MCF 10A (cell line): ENCODE data around the gene CNR2. TPM values are rescaled to one million over a fixed set of nuclear protein-coding genes. Genes with fewer than 3 reads are reported as not detected.

Experiments used
- BruUV-seq: library from RNA; stranded (reverse); fragments of 400-500 nt; replicated peaks from 2 replicates; lab custom pipeline; 2021; lab: Mats Ljungman, UMichigan
- CTCF ChIA-PET: fragments of 300-600 bp; sonication (Branson Sonifier 250); formaldehyde crosslinking; extraction: SDS; loops from one replicate; lab custom pipeline; 2021; ENCODE audit warnings: antibody characterized with exemption, inconsistent platforms; lab: Yijun Ruan, JAX
- POLR2A ChIA-PET: fragments of 300-600, 350-650 bp; sonication (Branson Sonifier 250); formaldehyde crosslinking; extraction: SDS; loops from one replicate; lab custom pipeline; 2020; ENCODE audit warnings: antibody characterized with exemption, inconsistent platforms; lab: Yijun Ruan, JAX
- DNase-seq: peaks from one replicate; pipeline ENCODE4 v3.0.0-alpha.2; 2018; ENCODE audit not compliant: unreplicated experiment
- H3K27ac Mint-ChIP-seq: one replicate; pipeline ENCODE4 v1.8.0; 2022; ENCODE audit warnings: mild to moderate bottlenecking, low read depth, mixed read lengths; ENCODE audit not compliant: unreplicated experiment
- H3K27me3 Mint-ChIP-seq: one replicate; pipeline ENCODE4 v1.8.0; 2022; ENCODE audit warnings: mixed read lengths; ENCODE audit not compliant: insufficient read depth, unreplicated experiment
- H3K36me3 Mint-ChIP-seq: one replicate; pipeline ENCODE4 v1.8.0; 2022; ENCODE audit warnings: mild to moderate bottlenecking, moderate library complexity, mixed read lengths; ENCODE audit not compliant: insufficient read depth, unreplicated experiment
- H3K4me1 Mint-ChIP-seq: one replicate; pipeline ENCODE4 v1.8.0; 2022; ENCODE audit warnings: mixed read lengths; ENCODE audit not compliant: insufficient read depth, unreplicated experiment
- H3K4me3 Mint-ChIP-seq: one replicate; pipeline ENCODE4 v1.8.0; 2022; ENCODE audit warnings: mild to moderate bottlenecking, moderate library complexity, mixed read lengths; ENCODE audit not compliant: unreplicated experiment
- H3K9me3 Mint-ChIP-seq: one replicate; pipeline ENCODE4 v1.8.0; 2022; ENCODE audit warnings: mixed read lengths; ENCODE audit not compliant: unreplicated experiment
- intact Hi-C: fragments of 100-400 bp; cut with micrococcal nuclease; formaldehyde crosslinking; loops from 2 replicates; pipeline ENCODE4 v1.14.1; 2022
- total RNA-seq: library from RNA; stranded (reverse); gene quantifications from 2 replicates; pipeline ENCODE4 v1.2.3, GENCODE V29; 2022
- TF ChIP-seq, protein P1 (sequence below): fragments of 200-600 bp; IDR thresholded peaks from one replicate; pipeline ENCODE4 v1.8.0; 2022; ENCODE audit warnings: antibody characterized with exemption, mild to moderate bottlenecking; ENCODE audit not compliant: unreplicated experiment

CNR2 gene
- total RNA-seq, 1 experiment from 2014 or later = not detected

DNA sequence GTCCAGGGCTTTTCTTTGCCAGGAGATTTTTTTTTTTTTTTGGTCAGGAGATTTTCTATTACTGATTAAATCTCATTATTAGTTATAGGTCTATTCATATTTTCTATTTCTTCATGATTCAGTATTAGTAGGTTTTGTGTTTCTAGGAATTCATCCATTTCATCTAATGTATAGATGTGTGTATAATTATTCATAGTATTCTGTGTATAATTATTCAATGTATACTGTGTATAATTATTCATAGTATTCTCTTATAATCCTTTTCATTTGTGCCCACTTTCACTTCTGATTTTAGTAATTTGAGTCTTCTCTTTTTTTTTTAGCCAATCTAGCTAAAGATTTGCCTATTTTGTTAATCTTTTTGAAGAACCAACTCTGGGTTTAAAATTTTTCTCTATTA is 34.2 kb upstream of the CNR2 start:
- ChIA-PET POLR2A (interaction anchor here (0.9 to 1.9 kb wide), 4 partner anchors 13 to 100 kb away, joined by 3 to 7 read pairs (median 4); no protein-coding TSS in a partner anchor), CTCF (no interaction called here)
- DNase-seq = no peak
- Mint-ChIP-seq H3K9me3 (no peaks in the 10 kb centered on the region), H3K4me1 (peaks cover 10% of the 10 kb centered on the region), H3K27me3 (no peaks in the 10 kb centered on the region), H3K27ac (no peak overlapping the region), H3K4me3 (no peak overlapping the region), H3K36me3 (peaks cover 9% of the 10 kb centered on the region)
- intact Hi-C loops = no loop called here
- no TSS peak for BruUV-seq
- TF ChIP-seq, protein P1, sequence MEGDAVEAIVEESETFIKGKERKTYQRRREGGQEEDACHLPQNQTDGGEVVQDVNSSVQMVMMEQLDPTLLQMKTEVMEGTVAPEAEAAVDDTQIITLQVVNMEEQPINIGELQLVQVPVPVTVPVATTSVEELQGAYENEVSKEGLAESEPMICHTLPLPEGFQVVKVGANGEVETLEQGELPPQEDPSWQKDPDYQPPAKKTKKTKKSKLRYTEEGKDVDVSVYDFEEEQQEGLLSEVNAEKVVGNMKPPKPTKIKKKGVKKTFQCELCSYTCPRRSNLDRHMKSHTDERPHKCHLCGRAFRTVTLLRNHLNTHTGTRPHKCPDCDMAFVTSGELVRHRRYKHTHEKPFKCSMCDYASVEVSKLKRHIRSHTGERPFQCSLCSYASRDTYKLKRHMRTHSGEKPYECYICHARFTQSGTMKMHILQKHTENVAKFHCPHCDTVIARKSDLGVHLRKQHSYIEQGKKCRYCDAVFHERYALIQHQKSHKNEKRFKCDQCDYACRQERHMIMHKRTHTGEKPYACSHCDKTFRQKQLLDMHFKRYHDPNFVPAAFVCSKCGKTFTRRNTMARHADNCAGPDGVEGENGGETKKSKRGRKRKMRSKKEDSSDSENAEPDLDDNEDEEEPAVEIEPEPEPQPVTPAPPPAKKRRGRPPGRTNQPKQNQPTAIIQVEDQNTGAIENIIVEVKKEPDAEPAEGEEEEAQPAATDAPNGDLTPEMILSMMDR = no peak

DNA sequence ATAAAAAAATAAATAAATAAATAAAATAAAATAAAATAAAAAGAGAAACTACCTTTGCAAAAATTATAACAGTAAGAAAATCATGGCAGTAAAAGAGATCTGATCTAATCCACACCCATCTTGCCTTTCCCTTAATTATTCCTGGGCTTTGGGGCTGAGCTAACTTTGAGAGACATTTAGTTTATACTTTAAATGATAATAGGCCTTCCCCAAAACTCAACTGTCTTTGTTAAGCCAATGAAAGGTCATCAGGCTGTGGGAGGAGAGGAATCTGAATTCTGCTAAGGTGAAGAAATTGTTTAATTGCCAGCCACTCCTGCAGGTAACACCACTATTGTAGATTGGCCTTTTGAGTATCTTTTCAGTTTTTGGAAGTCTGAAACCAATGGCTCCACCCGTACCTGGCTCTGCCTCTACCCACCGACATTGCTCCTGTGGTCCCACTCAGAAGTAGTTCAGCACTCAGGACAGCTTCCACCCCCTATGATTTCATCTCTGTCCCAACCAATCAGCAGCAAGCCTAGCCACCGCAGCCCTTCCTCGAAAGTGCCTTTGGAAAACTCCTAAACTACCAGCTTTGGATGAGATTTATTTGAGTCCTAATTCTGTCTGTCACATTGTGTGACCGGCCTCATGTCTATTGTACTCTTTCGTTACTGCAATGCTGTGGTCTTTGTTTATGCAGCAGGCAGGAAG is 23.5 kb upstream of the CNR2 start:
- TF ChIP-seq, protein P1 = no peak
- H3K27ac Mint-ChIP-seq = no peak overlapping the region
- peaks cover 6% of the 10 kb centered on the region for H3K36me3 Mint-ChIP-seq
- no peaks in the 10 kb centered on the region for H3K4me1 Mint-ChIP-seq
- no peak overlapping the region for H3K4me3 Mint-ChIP-seq
- ChIA-PET CTCF (interaction anchor here (0.6 to 1.0 kb wide), 2 partner anchors 12 to 169 kb away, joined by 3 read pairs; no protein-coding TSS in a partner anchor), POLR2A (interaction anchor here (1.0 kb wide), 1 partner anchor 18 kb away, joined by 4 read pairs; no protein-coding TSS in a partner anchor)
- no TSS peak for BruUV-seq
- DNase-seq = no peak
- intact Hi-C loops = no loop called here
- H3K27me3 Mint-ChIP-seq = no peaks in the 10 kb centered on the region
- H3K9me3 Mint-ChIP-seq = no peaks in the 10 kb centered on the region

DNA sequence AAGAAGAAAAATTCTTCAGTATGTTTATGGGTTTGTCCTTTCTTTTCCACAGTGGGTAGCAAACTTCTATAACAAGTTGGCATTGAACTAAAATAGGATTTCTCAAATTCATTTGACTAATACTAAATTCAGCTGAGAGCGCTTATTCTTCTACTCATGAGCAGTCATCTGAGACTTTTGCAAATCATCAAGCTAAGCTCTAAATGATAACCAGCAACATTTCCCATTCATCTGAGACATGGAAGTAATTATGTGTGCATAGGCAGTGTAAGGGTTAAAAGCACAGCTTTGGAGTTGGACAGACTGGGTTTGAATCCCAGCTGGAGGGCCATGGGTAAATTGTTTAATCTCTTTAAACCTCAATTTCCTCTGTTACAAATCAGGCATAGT is 18.3 kb upstream of the CNR2 start:
- POLR2A ChIA-PET = interaction anchor here (0.6 to 3.4 kb wide), 23 partner anchors 13 to 429 kb away, joined by 3 to 30 read pairs (median 4); partner anchors contain the start of genes GALE and PNRC2
- Mint-ChIP-seq H3K9me3 (no peaks in the 10 kb centered on the region), H3K27ac (peak overlapping the region; percentile 84), H3K36me3 (no peaks in the 10 kb centered on the region), H3K4me3 (peak overlapping the region; percentile 62), H3K4me1 (peaks cover 6% of the 10 kb centered on the region), H3K27me3 (no peaks in the 10 kb centered on the region)
- BruUV-seq = TSS peak; percentile 95
- TF ChIP-seq, protein P1 = no peak
- CTCF ChIA-PET = interaction anchor here (0.5 to 4.6 kb wide), 9 partner anchors 11 to 204 kb away, joined by 3 to 21 read pairs (median 4); partner anchors contain the start of gene MYOM3
- no peak for DNase-seq
- intact Hi-C loops = no loop called here

DNA sequence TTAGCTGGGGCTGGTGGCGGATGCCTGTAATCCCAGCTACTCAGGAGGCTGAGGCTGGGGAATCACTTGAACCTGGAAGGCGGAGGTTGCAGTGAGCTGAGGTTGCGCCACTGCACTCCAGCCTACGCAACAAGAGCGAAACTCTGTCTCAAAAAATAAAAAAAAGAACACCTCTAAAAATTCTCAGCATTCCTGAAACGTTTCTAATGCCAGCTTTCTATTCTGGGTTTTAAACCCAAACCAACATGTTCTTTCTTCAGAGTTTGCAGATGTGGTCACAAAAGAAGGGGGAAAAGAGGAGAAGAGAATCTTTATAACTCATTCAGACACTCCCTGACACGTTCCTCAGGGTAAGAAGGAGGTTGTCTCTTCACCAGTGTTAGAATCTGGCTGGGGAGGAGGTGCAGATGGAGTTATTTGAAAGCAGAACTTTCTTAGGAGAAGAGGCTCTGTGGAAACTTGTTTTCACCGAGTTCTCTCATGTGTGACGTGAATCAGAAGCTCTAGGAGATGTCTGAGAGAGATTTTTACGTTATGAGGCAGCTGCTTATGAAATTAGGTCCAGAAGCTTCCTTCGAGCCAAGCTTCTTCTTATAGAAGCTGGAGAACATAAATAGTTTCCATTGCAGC is 17.8 kb upstream of the CNR2 start:
- H3K4me3 Mint-ChIP-seq = peak overlapping the region; percentile 62
- H3K36me3 Mint-ChIP-seq = no peaks in the 10 kb centered on the region
- TF ChIP-seq, protein P1 = no peak
- H3K27me3 Mint-ChIP-seq = no peaks in the 10 kb centered on the region
- peak overlapping the region; percentile 84 for H3K27ac Mint-ChIP-seq
- DNase-seq = peak; percentile 42
- H3K9me3 Mint-ChIP-seq = no peaks in the 10 kb centered on the region
- POLR2A ChIA-PET = interaction anchor here (0.6 to 3.4 kb wide), 26 partner anchors 9 to 429 kb away, joined by 3 to 30 read pairs (median 4); partner anchors contain the start of genes GALE and PNRC2
- intact Hi-C loops = no loop called here
- CTCF ChIA-PET = interaction anchor here (0.5 to 4.6 kb wide), 10 partner anchors 11 to 278 kb away, joined by 3 to 21 read pairs (median 4); partner anchors contain the start of gene MYOM3
- no TSS peak for BruUV-seq
- H3K4me1 Mint-ChIP-seq = peaks cover 6% of the 10 kb centered on the region
